HepG2 (cell line): ENCODE results near the gene SRBD1. TPM values are rescaled to one million over a fixed set of nuclear protein-coding genes. Genes with fewer than 3 reads are reported as not detected.
A peak's percentile ranks its signal among the peaks of the same experiment; 100 is the strongest.

Experiments used
- ELF3 ChIP-seq: IDR thresholded peaks from 2 replicates; pipeline ENCODE4 v1.6.1; 2016; ENCODE audit warnings: missing genetic modification reagents, missing compliant biosample characterization
- ESRRA ChIP-seq: sonication (generic); formaldehyde crosslinking; IDR thresholded peaks from 2 replicates; pipeline ENCODE4 v1.5.1; 2020; ENCODE audit warnings: mild to moderate bottlenecking, low read depth, missing genetic modification reagents
- GATAD2A ChIP-seq: IDR thresholded peaks from 2 replicates; pipeline ENCODE4 v1.6.1; 2016
- JUND ChIP-seq: sonication (generic); formaldehyde crosslinking; IDR thresholded peaks from 2 replicates; pipeline ENCODE4 v1.8.0; 2022; ENCODE audit warnings: mild to moderate bottlenecking, missing genetic modification reagents
- KLF6 ChIP-seq: IDR thresholded peaks from 2 replicates; pipeline ENCODE4 v1.8.0; 2016; ENCODE audit warnings: missing biosample characterization, missing genetic modification reagents
- ZNF253 ChIP-seq: sonication (generic); formaldehyde crosslinking; IDR thresholded peaks from 2 replicates; pipeline ENCODE4 v1.8.0; 2022; ENCODE audit warnings: mild to moderate bottlenecking, missing genetic modification reagents, borderline replicate concordance
- ZNF605 ChIP-seq: sonication (generic); formaldehyde crosslinking; IDR thresholded peaks from 2 replicates; pipeline ENCODE4 v1.8.0; 2022; ENCODE audit warnings: mild to moderate bottlenecking, missing genetic modification reagents
- ZNF776 ChIP-seq: sonication (generic); formaldehyde crosslinking; IDR thresholded peaks from 2 replicates; pipeline ENCODE4 v1.4.0; 2020; ENCODE audit warnings: mild to moderate bottlenecking, missing genetic modification reagents
- ZNF879 ChIP-seq: sonication (generic); formaldehyde crosslinking; IDR thresholded peaks from 2 replicates; pipeline ENCODE4 v1.8.1; 2023; ENCODE audit warnings: missing genetic modification reagents
- polyA plus RNA-seq, 8 experiments: library from polyadenylated mRNA; depleted of rRNA in 3 of 8; stranded (reverse) in 7 of 8; unstranded in 1 of 8; fragments of >200 nt; fragmentation: Illumina TruSeq in 4 of 8; extraction: Trizol in 4 of 8; gene quantifications; 2 replicates each; pipeline versions ENCODE4 v1.2.1 to v1.2.3, GENCODE V29; 2011 to 2016; ENCODE audit warnings: low read depth in 4 of 8, missing spikeins in 1 of 8, mixed read lengths in 1 of 8; ENCODE audit not compliant: insufficient read depth in 1 of 8
- total RNA-seq, 5 experiments: library from RNA; depleted of rRNA; stranded (reverse); fragments of >200 nt; fragmentation: Illumina TruSeq; extraction: Trizol; gene quantifications; 2 replicates each; pipeline ENCODE4 v1.2.3, GENCODE V29; 2016; ENCODE audit warnings: low read depth in 1 of 5
- TF ChIP-seq, protein P1 (sequence below): sonication (generic); formaldehyde crosslinking; IDR thresholded peaks from 2 replicates; pipeline ENCODE4 v1.4.0; 2020; ENCODE audit warnings: missing genetic modification reagents
- TF ChIP-seq, protein P2 (sequence below): sonication (generic); formaldehyde crosslinking; IDR thresholded peaks from 2 replicates; pipeline ENCODE4 v1.5.0; 2020; ENCODE audit warnings: mild to moderate bottlenecking, missing genetic modification reagents, borderline replicate concordance
- TF ChIP-seq, protein P3 (sequence below): sonication (generic); formaldehyde crosslinking; IDR thresholded peaks from 2 replicates; pipeline ENCODE4 v1.5.1; 2020; ENCODE audit warnings: mild to moderate bottlenecking, missing genetic modification reagents, moderate library complexity
- TF ChIP-seq, protein P4 (sequence below): sonication (generic); formaldehyde crosslinking; conservative IDR thresholded peaks from 2 replicates; pipeline ENCODE4 v1.8.1; 2023; ENCODE audit warnings: missing genetic modification reagents
- TF ChIP-seq, protein P5 (sequence below): sonication (generic); formaldehyde crosslinking; IDR thresholded peaks from 2 replicates; pipeline ENCODE4 v1.4.0; 2020; ENCODE audit warnings: missing genetic modification reagents

SRBD1 gene
- total and polyA plus RNA-seq, 2 of the 13 experiments (the other 11 are each of a cell fraction or from before 2014, with no cell fraction given): 3.2 to 23.9 TPM

DNA sequence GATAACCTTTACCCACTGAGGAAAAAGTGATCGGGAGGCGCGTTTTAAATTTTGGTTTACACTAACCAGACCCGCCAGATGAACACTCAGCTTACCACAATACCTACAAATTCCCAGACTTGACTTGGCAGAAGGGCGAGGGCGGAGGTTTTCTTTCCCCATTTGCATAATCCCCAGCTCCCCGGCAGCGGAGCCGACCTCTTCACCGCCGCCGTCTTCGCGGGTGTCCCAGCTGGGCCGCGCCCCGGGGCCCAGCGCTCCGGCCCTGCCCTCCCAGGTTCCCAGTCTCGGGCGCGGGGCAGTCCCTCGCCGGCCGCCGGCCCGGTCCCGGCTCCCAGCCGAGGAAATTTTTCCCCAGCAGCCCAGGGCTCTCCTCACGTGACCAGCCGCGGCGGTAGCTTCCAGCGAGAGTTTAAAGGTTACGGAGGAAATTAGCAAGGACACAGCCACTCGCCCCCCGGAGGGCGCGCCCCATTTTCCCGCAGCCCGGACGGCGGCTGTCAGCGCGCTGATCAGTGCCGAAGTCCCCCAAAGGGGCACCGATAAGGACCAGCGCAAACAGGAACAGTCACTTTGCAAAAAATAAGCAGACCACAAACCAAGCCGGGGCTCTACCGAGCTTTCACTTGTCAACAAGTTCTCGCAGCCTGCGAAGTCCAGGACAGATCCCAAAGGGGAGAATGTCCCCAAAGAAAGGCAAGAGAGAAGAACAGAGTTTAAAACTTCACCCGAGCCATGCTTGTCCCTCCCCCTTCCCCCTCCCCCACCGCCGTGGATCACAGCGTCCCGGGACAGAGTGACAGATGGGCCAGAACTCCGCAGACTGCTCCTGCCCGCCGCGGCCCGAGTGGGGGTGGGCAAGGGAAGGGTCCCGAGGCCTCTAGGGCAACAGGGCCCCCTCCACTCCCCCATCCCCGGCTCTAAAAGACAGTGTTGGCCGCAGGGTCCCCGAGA is 39.1 kb upstream of the SRBD1 start (continued):
- TF ChIP-seq ZNF879 (CRISPR knock-in tag) (no peak), KLF6 (CRISPR knock-in tag) (no peak), ZNF253 (CRISPR knock-in tag) (0 out of 2 replicates have a peak, but pooled peaks have one; percentile 30), GATAD2A (0 out of 2 replicates have a peak, but pooled peaks have one; percentile 46), ESRRA (CRISPR knock-in tag) (peak; percentile 42; the same call in 1 of the 2 replicates), ZNF605 (CRISPR knock-in tag) (0 out of 2 replicates have a peak, but pooled peaks have one; percentile 28), JUND (CRISPR knock-in tag) (no peak), ELF3 (no peak), ZNF776 (CRISPR knock-in tag) (no peak)
- TF ChIP-seq, protein P1, sequence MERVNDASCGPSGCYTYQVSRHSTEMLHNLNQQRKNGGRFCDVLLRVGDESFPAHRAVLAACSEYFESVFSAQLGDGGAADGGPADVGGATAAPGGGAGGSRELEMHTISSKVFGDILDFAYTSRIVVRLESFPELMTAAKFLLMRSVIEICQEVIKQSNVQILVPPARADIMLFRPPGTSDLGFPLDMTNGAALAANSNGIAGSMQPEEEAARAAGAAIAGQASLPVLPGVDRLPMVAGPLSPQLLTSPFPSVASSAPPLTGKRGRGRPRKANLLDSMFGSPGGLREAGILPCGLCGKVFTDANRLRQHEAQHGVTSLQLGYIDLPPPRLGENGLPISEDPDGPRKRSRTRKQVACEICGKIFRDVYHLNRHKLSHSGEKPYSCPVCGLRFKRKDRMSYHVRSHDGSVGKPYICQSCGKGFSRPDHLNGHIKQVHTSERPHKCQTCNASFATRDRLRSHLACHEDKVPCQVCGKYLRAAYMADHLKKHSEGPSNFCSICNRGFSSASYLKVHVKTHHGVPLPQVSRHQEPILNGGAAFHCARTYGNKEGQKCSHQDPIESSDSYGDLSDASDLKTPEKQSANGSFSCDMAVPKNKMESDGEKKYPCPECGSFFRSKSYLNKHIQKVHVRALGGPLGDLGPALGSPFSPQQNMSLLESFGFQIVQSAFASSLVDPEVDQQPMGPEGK (CRISPR knock-in tag): peak; percentile 72
- TF ChIP-seq, protein P2, sequence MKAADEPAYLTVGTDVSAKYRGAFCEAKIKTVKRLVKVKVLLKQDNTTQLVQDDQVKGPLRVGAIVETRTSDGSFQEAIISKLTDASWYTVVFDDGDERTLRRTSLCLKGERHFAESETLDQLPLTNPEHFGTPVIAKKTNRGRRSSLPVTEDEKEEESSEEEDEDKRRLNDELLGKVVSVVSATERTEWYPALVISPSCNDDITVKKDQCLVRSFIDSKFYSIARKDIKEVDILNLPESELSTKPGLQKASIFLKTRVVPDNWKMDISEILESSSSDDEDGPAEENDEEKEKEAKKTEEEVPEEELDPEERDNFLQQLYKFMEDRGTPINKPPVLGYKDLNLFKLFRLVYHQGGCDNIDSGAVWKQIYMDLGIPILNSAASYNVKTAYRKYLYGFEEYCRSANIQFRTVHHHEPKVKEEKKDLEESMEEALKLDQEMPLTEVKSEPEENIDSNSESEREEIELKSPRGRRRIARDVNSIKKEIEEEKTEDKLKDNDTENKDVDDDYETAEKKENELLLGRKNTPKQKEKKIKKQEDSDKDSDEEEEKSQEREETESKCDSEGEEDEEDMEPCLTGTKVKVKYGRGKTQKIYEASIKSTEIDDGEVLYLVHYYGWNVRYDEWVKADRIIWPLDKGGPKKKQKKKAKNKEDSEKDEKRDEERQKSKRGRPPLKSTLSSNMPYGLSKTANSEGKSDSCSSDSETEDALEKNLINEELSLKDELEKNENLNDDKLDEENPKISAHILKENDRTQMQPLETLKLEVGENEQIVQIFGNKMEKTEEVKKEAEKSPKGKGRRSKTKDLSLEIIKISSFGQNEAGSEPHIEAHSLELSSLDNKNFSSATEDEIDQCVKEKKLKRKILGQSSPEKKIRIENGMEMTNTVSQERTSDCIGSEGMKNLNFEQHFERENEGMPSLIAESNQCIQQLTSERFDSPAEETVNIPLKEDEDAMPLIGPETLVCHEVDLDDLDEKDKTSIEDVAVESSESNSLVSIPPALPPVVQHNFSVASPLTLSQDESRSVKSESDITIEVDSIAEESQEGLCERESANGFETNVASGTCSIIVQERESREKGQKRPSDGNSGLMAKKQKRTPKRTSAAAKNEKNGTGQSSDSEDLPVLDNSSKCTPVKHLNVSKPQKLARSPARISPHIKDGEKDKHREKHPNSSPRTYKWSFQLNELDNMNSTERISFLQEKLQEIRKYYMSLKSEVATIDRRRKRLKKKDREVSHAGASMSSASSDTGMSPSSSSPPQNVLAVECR (CRISPR knock-in tag): peak; percentile 67
- TF ChIP-seq, protein P3, sequence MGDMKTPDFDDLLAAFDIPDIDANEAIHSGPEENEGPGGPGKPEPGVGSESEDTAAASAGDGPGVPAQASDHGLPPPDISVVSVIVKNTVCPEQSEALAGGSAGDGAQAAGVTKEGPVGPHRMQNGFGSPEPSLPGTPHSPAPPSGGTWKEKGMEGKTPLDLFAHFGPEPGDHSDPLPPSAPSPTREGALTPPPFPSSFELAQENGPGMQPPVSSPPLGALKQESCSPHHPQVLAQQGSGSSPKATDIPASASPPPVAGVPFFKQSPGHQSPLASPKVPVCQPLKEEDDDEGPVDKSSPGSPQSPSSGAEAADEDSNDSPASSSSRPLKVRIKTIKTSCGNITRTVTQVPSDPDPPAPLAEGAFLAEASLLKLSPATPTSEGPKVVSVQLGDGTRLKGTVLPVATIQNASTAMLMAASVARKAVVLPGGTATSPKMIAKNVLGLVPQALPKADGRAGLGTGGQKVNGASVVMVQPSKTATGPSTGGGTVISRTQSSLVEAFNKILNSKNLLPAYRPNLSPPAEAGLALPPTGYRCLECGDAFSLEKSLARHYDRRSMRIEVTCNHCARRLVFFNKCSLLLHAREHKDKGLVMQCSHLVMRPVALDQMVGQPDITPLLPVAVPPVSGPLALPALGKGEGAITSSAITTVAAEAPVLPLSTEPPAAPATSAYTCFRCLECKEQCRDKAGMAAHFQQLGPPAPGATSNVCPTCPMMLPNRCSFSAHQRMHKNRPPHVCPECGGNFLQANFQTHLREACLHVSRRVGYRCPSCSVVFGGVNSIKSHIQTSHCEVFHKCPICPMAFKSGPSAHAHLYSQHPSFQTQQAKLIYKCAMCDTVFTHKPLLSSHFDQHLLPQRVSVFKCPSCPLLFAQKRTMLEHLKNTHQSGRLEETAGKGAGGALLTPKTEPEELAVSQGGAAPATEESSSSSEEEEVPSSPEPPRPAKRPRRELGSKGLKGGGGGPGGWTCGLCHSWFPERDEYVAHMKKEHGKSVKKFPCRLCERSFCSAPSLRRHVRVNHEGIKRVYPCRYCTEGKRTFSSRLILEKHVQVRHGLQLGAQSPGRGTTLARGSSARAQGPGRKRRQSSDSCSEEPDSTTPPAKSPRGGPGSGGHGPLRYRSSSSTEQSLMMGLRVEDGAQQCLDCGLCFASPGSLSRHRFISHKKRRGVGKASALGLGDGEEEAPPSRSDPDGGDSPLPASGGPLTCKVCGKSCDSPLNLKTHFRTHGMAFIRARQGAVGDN (CRISPR knock-in tag): peak; percentile 85
- TF ChIP-seq, protein P4, sequence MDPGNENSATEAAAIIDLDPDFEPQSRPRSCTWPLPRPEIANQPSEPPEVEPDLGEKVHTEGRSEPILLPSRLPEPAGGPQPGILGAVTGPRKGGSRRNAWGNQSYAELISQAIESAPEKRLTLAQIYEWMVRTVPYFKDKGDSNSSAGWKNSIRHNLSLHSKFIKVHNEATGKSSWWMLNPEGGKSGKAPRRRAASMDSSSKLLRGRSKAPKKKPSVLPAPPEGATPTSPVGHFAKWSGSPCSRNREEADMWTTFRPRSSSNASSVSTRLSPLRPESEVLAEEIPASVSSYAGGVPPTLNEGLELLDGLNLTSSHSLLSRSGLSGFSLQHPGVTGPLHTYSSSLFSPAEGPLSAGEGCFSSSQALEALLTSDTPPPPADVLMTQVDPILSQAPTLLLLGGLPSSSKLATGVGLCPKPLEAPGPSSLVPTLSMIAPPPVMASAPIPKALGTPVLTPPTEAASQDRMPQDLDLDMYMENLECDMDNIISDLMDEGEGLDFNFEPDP (CRISPR knock-in tag): no peak
- TF ChIP-seq, protein P5, sequence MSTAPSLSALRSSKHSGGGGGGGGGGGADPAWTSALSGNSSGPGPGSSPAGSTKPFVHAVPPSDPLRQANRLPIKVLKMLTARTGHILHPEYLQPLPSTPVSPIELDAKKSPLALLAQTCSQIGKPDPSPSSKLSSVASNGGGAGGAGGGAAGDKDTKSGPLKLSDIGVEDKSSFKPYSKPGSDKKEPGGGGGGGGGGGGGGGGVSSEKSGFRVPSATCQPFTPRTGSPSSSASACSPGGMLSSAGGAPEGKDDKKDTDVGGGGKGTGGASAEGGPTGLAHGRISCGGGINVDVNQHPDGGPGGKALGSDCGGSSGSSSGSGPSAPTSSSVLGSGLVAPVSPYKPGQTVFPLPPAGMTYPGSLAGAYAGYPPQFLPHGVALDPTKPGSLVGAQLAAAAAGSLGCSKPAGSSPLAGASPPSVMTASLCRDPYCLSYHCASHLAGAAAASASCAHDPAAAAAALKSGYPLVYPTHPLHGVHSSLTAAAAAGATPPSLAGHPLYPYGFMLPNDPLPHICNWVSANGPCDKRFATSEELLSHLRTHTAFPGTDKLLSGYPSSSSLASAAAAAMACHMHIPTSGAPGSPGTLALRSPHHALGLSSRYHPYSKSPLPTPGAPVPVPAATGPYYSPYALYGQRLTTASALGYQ (CRISPR knock-in tag): no peak
